NCI-H1930 (cell line): Measurements from ENCODE around the gene FREM1.

ENCODE experiments used
- DNase-seq, 2 experiments: peaks; one replicate each; lab custom pipeline; 2025; lab: John Stamatoyannopoulos, UW

FREM1 gene

DNA sequence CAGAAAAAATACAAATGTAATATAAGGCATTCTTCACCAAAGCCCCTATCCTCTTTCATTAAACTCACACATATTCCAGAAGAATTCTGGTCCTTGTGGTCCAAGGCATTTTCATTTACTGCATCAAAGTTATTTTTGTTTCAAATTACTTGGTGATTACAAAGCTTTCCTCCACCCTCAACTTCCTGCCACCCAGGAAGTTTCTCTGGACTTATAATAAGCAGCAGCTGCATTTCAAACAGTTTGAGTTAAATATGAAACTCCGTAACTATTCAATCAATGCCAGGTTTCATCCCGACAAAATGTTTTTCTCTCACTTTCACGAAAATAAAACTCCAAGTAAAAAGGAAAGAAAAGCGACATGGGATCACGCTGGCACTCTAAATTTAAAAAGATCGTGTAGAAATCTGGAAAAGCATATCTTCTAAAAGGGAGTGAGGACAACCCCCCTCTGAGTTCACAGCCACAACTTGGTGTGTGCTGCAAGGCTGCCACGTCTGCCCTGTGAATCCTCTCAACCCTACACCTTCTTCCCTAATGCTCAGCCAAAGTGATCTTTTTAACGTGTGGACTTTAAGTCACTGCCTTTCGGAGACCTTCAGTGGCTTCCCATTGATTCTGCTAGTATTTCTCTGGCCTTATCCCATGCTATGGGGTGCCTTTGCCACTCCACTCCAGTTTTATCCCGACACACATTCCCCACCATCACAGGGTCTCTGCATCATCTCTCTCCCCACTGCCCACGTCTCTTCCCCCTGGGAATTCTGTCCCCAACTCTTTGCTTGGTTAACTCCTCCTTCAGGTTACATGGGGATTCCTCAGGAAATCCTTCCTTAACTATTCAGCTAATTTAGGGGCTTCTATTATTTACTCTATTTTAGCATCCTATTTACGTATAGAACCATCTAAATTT lies 96.6 kb downstream of the FREM1 start:
- DNase-seq = no peak

DNA sequence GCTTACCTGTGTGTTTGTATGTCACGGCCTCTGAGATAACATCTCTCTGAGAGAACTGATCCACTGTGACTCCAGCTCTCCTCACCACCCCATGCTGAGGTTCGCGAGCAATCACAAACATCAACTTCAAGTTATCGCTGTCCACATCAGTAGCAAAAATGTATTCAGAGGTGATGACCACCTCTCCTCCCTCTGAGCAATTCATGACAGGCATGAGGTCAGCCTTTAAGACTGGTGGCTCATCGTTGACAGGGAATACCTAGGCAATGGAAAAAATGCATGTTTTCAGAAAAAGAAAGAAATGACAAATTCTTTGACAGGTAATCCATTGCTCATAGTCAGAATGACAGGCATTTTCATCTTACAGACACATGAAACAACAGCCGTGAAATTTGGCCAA lies 97.4 kb downstream of the FREM1 start:
- no peak for DNase-seq

DNA sequence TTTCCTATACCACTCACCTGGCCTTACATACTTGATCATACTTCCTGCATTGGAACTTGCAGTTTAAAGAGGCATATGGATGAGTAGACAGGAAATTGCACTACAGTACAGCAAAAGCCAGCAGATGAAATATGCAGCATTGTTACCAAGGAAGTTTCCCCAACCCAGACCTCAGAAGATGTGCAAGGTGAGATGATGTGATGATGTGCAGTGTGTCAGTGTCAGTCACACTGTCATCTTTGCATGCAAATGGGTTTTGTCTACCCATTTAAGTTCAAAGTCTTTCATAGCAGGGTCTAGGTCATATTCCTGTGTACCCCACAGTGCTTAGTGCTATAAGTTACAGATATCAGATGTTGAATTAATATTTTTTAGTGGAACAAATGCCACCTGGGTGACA lies 98.4 kb downstream of the FREM1 start:
- DNase-seq = no peak

DNA sequence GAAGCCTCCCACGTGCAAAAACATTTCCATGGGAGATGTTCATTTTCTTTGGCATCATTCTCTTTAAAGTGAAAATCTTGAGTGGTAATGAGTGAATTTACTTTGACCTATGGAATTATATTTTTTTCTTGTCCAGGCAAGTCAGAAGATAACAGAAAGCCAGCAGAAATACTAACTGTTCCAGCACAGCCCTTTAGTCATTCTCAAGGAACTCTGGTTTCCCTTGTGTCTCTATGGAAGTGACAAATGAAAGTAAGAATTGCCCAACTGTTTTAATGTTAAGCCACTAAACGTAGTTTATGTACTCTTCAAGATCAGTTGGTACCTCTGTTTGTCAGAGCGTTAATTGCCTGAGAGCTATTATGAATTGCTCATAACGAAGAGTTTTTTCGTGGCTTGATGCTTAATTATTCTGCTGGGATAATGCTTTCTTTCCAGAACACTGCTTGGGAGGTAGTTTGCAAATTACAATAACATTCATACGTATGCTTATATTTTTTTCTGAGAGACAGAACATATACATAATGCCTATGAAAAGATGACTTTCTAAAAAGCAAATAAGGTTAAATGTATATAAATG lies 103.2 kb downstream of the FREM1 start:
- no peak for DNase-seq

DNA sequence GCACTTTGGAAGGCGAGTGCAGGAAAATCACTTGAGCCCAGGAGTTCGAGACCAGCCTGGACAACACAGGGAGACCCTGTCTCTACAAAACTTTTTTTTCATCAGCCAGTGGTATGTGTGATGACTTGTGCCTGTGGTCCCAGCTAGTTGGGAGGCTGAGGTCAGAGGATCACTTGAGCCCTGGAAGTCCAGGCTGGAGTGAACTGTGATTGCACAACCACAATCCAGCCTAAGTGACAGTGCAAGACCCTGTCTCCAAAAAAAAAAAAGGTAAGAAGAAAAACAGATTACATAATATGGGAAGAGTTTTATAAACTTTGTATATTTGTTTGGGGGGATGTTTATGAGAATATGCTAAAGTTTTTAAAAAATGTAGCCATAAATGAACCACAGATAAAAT lies 111.2 kb downstream of the FREM1 start:
- no peak for DNase-seq

DNA sequence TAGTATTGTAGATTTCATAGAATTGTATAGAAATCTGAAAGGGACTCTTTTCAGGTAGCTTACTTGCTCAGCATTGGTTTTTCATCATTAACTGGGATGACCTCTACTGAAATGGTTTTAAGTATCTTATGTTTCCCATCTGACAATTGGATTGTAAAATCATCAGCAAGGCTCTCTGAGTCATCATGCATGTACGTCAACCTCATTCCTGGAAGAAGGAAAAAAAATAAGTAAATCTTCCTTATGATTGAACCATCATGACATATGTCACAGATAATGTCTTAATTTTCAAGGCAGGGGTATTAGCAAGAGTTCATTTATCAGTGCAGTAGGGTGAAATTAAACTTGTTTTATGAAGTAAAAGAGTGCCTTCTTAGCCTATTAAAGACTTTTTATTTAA lies 112.8 kb downstream of the FREM1 start:
- DNase-seq = no peak

DNA sequence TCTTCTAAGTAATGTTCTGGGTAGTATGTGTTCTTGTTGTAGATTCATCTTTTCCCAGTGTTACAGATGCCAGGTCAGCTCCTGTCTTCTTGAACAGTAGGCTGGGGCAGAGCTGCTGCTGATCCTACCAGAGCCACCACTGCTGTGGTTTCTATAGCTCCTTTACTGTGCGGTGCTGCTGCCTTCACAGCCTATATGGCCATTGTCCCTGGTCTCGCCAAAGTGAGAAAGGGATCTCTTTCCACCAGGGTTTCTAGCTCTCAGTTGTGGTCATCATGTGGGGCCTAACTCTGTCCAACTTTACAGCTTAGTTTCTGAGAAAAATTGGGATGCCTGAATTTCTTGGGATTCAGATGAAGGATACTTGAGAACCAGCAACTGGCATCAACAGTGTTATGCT lies 116.8 kb downstream of the FREM1 start:
- no peak for DNase-seq

DNA sequence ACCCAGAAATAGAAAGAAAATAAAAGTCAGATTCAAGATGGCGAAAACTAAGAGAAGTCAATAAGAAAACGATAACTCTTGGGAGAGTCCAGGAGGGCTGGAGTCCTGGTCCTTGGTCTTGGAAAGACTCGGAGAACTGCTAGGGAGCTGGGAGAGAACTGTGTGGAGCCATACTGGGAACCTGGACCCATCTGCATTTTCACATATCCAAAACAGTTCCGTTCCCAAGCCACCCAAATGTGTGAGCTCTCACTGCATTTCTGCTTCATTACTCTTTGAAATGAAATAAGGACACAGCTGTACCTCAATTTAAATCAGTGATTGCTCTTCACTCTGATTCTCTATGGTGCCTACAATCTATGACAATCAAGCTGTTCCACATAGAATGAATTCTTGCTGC lies 119.6 kb downstream of the FREM1 start:
- DNase-seq = no peak

DNA sequence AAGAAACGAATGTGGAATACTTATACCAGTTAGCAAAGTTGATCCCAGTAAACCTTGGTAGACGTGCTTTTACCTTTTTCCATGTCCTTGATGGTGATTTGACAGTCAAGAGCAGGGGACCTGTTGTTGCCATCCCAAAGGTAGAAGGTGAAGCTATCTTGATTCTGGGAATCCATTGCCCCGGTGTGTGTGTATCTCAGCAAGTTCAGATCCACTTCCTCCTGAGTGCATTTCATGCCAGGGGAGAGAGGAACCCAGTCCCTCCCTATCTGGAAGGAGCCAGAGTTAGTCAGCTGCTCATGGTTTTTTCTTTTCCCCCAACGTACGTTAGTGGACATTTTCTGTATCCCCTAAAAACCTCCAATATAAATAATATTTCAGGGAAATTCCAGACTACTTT lies 121.4 kb downstream of the FREM1 start:
- no peak for DNase-seq

DNA sequence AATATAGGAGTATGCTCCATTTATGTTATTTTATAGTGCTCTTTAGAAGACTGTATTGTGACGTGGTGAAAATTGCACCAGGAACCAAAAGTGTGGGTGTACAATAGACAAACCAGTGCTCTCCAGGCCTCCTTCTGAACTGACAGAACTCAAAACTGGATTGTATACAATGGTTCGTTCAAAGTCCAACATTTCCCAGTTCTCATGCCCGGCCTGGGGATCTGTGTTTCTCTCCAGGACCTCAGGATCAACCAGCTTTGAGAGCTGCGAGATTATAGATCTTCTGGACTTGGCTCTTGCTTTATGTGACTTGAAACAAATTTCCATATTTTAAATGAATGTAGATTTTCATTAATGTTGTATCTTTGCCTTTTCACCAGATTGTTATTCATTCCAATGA lies 126.9 kb downstream of the FREM1 start:
- no peak for DNase-seq

DNA sequence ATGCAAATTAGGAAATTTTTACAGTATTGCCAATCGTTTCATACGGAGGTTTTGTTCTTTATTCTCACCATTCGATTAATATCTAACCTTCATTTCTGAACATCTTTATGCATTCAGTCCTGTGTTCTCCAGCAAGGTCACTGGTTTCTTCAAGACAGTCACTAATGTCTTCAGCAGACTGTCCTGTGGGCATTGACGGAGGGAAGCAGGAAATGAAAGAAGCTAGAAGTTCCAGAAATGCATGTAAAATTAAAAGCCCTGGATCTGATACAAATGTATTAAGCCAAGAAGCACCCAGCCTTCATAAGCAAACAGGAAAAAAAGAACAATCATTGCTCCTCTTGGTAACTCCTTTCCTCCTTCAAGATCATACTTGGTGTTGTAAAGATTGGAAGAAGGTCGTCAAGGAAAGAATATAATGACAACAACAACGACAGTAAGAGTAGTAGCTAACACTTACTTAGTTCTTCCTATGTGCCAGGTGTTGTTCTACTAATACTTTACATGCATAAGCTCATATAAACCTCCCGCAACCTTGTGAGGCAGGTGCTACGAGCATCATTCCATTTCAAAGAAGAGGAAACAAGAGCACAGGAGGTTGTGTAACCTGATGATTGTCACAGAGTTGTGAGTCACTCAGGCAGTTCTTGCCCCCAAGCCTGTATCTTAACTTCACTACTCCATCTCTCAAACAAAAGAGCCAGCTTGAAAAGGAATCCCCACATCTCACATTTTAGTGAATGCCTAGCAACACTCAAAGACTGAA lies 127.8 kb downstream of the FREM1 start:
- DNase-seq = no peak

DNA sequence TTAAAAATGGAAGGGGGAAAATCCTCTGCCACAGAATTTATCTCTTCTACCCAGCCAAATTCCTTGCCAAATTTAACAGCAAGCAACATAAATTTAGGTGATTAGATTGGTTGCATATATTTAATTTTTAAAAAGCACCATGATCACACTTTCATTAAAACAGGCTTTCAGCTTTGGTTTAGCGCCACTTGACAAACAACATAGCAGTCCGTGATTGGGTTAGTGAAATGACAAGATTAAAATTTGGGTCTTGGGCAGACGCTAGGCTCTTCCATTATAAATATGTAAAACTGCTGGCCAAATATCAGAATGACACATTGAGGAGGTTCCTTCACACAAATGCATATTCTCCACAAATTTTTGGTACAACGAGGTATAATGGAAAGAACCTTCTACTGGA lies 129.5 kb downstream of the FREM1 start:
- no peak for DNase-seq

DNA sequence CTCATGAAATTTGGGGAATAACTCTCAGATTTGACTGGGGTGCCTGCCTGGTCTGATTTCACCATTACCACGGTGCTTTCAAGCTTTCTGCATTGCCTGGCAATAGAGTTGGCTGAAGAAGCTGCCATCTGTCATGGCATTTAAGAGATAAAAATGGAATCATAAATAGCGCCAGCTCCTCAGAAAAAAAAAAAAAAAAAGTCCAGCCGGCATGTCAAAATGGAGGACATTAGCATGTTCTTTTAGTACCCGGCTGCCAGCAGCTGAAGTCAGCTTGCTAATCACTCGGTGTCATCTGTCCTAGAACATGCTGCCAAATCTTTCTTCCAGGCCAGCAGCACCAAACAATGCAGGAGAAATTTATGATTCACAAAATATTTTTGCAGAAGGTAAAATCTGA lies 130.0 kb downstream of the FREM1 start:
- DNase-seq = no peak

DNA sequence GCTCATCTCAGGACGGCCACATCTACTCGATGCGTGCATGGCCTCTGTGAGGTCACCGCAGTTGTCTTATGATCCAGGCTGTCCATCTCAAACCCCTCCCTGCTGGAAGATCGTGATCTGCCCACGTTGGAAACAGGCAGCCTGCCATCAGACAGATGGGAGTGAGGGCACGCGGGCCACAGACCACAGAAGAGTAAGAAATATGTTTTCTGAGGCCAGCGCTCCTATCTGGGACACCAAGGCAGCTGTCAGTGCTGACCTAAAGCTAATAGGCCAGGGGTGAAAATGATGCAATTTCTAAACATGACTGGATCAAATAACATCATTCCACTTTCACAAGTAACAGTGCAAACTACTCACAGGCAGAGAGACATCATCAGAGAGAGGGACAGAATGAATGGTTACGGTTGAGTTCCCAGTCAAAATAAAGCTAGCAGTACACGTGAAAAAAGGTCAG lies 130.6 kb downstream of the FREM1 start:
- DNase-seq = no peak

DNA sequence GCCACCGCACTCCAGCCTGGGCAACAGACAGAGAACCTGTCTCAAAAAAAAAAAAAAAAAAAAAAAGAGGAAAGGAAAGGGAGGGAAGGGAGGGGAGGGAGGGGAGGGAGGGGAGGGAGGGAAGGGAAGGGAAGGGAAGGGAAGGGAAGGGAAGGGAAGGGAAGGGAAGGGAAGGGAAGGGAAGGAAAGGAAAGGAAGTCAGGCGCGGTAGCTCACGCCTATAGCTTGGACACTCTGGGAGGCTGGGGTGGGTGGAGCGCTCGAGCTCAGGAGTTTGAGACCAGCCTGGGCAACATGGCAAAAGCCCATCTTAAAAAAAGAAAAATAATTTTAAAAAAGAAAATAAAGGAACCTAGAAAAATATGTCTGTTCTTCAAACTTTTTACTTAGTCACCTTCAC lies 131.7 kb downstream of the FREM1 start:
- no peak for DNase-seq

DNA sequence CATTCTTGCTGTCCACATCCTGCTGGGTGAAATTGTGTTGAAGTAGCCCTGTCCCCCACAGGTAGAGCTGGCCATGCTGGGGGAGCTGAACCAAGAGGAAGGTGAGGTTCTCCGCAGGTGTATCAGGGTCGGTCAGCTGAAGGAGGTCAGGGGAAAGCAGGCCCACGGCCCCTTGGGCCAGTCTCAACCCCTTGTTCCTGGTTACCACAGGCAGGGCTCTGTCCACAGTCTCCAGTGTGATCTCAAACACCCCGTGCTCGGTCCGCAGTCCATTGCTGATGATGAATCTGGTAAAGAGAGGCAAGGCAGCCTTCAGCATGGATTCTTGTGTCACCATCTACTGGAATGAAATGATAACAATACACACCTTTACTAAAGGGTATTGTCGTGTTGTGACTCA lies 134.3 kb downstream of the FREM1 start:
- DNase-seq = no peak

DNA sequence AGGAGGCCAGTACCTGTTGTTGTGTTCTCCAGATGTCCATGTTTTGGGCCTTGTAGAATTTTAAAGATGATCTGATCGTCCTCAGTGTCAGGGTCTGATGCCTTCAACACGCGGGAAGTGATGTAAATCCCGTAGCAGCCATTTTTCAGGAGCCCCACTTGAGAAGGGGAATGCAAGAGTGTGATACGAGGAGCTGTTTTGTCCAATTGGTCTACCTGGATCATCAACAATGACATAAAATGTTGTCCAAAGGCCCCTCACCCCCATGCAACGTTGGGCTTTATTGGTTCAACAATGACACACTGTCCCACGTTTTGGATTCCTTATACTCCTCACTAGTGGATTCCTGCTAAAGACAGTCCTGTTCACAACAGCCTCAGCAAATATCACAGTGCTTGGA lies 139.6 kb downstream of the FREM1 start:
- DNase-seq = no peak

DNA sequence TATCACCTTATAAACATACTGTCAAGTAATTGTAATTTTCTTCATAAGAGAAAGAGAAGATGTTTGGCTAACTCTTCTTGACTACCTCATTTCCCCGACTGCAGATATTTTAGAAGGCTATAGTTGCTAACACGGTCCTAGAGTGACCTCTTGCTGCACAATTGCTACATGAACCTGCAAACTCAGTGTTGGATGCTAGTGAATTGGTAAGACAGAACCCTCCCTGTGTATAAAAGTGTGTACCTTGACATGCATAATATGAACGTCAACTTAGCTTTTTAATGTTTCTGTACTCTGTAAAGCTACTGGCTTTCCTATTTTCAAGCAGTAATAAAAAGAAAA lies 141.0 kb downstream of the FREM1 start:
- peak; percentile 57 to 66 for DNase-seq

DNA sequence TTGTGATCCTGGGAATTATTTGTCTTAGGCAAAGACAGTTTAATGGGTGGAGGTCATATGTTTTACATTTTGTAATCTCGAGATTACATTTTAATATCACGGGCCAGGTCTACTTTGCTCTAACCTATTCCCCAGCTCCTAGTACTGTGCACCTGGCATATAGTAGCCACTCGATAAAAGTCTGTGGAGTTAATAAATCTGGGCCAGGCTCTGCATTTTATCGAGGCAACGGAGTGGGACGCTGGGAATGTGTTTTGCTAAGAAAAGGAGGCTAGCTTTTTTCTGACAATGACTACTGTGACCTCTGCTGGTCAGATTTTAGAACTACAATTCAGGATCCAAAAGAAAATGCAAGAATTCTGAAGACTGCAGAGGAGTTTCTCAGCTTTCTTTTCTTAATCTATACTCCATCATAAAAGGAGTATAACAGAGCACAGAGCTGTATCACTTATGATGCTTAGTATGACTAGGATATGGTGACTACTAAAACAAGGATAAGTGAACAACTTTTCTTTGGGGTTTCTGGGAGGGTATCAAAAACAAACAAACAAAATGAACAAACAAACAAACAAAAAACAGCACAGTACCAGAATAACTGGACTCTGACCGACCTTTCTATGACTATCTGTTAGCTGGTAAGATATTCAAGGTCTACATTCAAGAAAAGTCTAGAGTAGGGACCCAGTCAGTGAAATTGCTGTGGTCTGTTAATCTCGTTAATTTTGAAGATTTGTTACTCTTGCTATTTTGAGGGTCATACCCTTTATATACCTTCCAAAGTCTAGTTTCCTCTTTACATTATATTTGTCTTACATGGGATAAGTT lies 141.6 kb downstream of the FREM1 start:
- peak; percentile 34 to 54 for DNase-seq

DNA sequence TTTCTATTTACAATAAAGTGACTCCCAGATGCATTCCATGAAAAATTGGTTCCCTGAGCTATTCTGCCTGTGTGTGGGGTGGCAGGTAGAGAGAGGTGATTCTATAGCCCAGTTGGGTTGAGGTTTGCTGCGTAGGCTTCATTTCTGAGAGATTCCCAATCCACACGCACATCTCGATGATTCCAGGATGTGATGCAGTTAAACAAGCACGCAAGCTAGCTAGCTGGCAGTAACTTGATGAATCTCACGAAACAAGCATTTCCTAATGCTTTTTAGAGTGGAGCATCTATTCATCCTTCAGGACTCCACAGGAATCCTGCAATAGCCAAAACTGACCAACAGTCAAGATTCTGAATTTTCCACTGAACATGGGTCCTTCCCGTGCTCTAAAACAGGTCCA lies 143.9 kb downstream of the FREM1 start:
- no peak for DNase-seq

DNA sequence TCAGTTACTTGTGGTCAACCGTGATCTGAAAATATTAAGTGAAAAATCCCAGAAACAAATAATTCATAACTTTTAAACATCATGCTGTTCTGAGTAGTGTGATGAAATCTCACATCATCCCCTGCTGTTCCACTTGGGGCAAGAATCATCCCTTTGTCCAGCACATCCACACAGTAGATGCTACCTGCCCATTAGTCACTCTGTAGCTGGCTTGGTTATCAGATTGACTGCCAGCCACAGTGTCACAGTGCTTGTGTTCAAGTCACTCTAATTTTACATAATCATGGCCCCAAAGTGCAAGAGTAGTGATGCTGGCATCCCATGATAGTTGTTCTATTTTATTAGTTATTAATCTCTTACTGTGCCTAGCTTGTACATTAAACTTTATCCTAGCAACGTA lies 148.6 kb downstream of the FREM1 start:
- no peak for DNase-seq

DNA sequence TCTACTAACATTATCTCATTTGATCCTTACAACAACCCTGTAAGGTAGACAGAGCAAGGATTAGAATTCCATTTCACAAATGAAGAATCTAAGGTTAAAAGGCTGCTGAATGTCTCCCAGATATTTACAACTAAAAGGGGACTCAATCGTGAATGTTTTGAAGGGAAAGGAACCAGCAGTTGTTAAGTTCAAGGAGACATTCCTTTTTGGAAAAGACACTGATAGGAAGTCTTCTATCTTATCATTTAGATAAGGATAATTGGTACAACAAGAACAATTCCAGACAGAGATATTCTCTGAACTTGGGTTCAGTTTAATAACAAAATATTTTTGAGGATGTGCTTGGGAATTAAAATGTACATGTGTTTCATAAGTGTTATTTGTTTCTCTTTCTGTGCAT lies 150.2 kb downstream of the FREM1 start:
- no peak for DNase-seq
